Measurements from ENCODE around the gene PFDN4.

PFDN4 gene

GRCh38 chr20:54167909-54168872 is 39.7 kb upstream of the PFDN4 start:
- no peak overlapping the region for H3K4me3 ChIP-seq (ENCODE audit: low read length)
- no peak for TF ChIP-seq ZNF274 (IDR thresholded peaks at IDR 0.05; ENCODE audit: low read depth, low read length)

GRCh38 chr20:54168961-54169862 is 38.7 kb upstream of the PFDN4 start:
- no peak overlapping the region for H3K4me3 ChIP-seq (ENCODE audit: low read length)
- no peak for TF ChIP-seq ZNF274 (IDR thresholded peaks at IDR 0.05; ENCODE audit: low read depth, low read length)

- no peak for TF ChIP-seq ZNF274 (IDR thresholded peaks at IDR 0.05; ENCODE audit: low read depth, low read length)
- H3K4me3 ChIP-seq (ENCODE audit: low read length) = no peak overlapping the region
These were observed 37.8 kb upstream of the PFDN4 start for GRCh38 chr20:54170026-54170471.

- no peak for TF ChIP-seq ZNF274 (IDR thresholded peaks at IDR 0.05; ENCODE audit: low read depth, low read length)
- no peak overlapping the region for H3K4me3 ChIP-seq (ENCODE audit: low read length)
These were observed 36.9 kb upstream of the PFDN4 start for GRCh38 chr20:54170963-54171362.

- no peak overlapping the region for H3K4me3 ChIP-seq (ENCODE audit: low read length)
- no peak for TF ChIP-seq ZNF274 (IDR thresholded peaks at IDR 0.05; ENCODE audit: low read depth, low read length)
These were observed 35.4 kb upstream of the PFDN4 start for GRCh38 chr20:54172532-54172855.

- TF ChIP-seq ZNF274 (IDR thresholded peaks at IDR 0.05; ENCODE audit: low read depth, low read length) = no peak
- H3K4me3 ChIP-seq (ENCODE audit: low read length) = no peak overlapping the region
These were observed 34.8 kb upstream of the PFDN4 start for GRCh38 chr20:54172856-54173652.

GRCh38 chr20:54173653-54174456 is 34.0 kb upstream of the PFDN4 start, which contains the start of gene CYP24A1:
TSS of gene CYP24A1 (minus strand) at chr20:54173986. CDS start at chr20:54173579, 407 bp downstream.
- no peak within 1 kb of the TSS for H3K4me3 ChIP-seq (ENCODE audit: low read length)
- TF ChIP-seq ZNF274 (IDR thresholded peaks at IDR 0.05; ENCODE audit: low read depth, low read length) = no peak

GRCh38 chr20:54174457-54175175 is 33.3 kb upstream of the PFDN4 start:
- TF ChIP-seq ZNF274 (IDR thresholded peaks at IDR 0.05; ENCODE audit: low read depth, low read length) = no peak
- no peak overlapping the region for H3K4me3 ChIP-seq (ENCODE audit: low read length)

- no peak overlapping the region for H3K4me3 ChIP-seq (ENCODE audit: low read length)
- no peak for TF ChIP-seq ZNF274 (IDR thresholded peaks at IDR 0.05; ENCODE audit: low read depth, low read length)
These were observed 31.3 kb upstream of the PFDN4 start for GRCh38 chr20:54176610-54177009.

- no peak for TF ChIP-seq ZNF274 (IDR thresholded peaks at IDR 0.05; ENCODE audit: low read depth, low read length)
- no peak overlapping the region for H3K4me3 ChIP-seq (ENCODE audit: low read length)
These were observed 30.5 kb upstream of the PFDN4 start for GRCh38 chr20:54177378-54177777.

- H3K4me3 ChIP-seq (ENCODE audit: low read length) = no peak overlapping the region
- no peak for TF ChIP-seq ZNF274 (IDR thresholded peaks at IDR 0.05; ENCODE audit: low read depth, low read length)
These were observed 29.6 kb upstream of the PFDN4 start for GRCh38 chr20:54178256-54178655.

- TF ChIP-seq ZNF274 (IDR thresholded peaks at IDR 0.05; ENCODE audit: low read depth, low read length) = no peak
- H3K4me3 ChIP-seq (ENCODE audit: low read length) = no peak overlapping the region
These were observed 27.9 kb upstream of the PFDN4 start for GRCh38 chr20:54179946-54180345.

Measured in GM08714 (cell line).